HUES64 (cell line): ENCODE results near the gene RAB39A.

Experiments used
- H3K27ac ChIP-seq: 2 replicates; pipeline ENCODE4 v1.7.0; 2013; ENCODE audit warnings: low read depth, low read length, inconsistent platforms
- H3K27me3 ChIP-seq: 2 replicates; pipeline ENCODE4 v1.6.1; 2013; ENCODE audit warnings: mild to moderate bottlenecking, low read length; ENCODE audit not compliant: insufficient read depth
- H3K36me3 ChIP-seq: 2 replicates; pipeline ENCODE4 v1.6.1; 2013; ENCODE audit warnings: mild to moderate bottlenecking, low read length; ENCODE audit not compliant: insufficient read depth
- H3K4me1 ChIP-seq: 2 replicates; pipeline ENCODE4 v1.6.1; 2013; ENCODE audit warnings: mild to moderate bottlenecking, low read length, moderate library complexity; ENCODE audit not compliant: insufficient read depth
- H3K4me3 ChIP-seq: 2 replicates; pipeline ENCODE4 v1.5.1; 2013; ENCODE audit warnings: mild to moderate bottlenecking, low read length, moderate library complexity
- H3K9ac ChIP-seq: 2 replicates; pipeline ENCODE4 v1.6.1; 2013; ENCODE audit warnings: mild to moderate bottlenecking, low read depth, low read length
- H3K9me3 ChIP-seq: 2 replicates; pipeline ENCODE4 v1.6.1; 2013; ENCODE audit warnings: low read depth, low read length; ENCODE audit not compliant: insufficient read depth
- WGBS: fragments of 150-250, 120-280 bp; methylation state at CpG from one replicate; pipeline ENCODE4 v1.1.7; 2013; ENCODE audit warnings: missing lambda C conversion rate; 5-methylcytosine and 5-hydroxymethylcytosine counted together

RAB39A gene

DNA sequence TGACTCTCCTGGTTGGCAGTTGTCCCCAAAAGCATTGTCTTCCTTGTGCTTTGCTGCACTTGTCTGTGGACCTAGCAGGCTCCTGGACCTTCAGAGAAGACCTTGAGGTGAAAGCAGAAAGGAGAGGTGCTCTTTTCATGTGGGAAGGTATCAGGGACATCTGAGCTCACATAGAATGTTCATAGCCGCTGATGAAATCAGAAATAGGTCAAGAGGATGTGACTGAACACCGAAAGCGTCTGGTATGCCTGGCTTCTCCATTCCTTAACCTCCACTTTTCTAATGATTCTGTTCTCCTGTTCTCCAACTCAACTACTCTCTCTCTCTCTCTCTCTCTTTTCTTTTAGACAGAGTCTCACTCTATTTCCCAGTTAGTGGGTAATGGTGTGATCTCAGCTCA is 74.2 kb downstream of the RAB39A start:
- no peaks in the 10 kb centered on the region for H3K36me3 ChIP-seq
- H3K27ac ChIP-seq = no peak overlapping the region
- 94% methylated on average over 3 of the region's 3 CpGs for WGBS
- no peak overlapping the region for H3K9ac ChIP-seq
- H3K4me1 ChIP-seq = peaks cover 3% of the 10 kb centered on the region; the same call in 1 of the 2 replicates
- H3K27me3 ChIP-seq = no peaks in the 10 kb centered on the region
- H3K9me3 ChIP-seq = no peaks in the 10 kb centered on the region
- H3K4me3 ChIP-seq = no peak overlapping the region

GRCh38 chr11:108003623-108004022 is 75.4 kb downstream of the RAB39A start:
- Histone ChIP-seq H3K27me3 (no peaks in the 10 kb centered on the region), H3K36me3 (no peaks in the 10 kb centered on the region), H3K27ac (no peak overlapping the region), H3K9ac (no peak overlapping the region), H3K4me3 (no peak overlapping the region), H3K9me3 (no peaks in the 10 kb centered on the region), H3K4me1 (peaks cover 3% of the 10 kb centered on the region; the same call in 1 of the 2 replicates)
- WGBS = 90% methylated on average over 5 of the region's 5 CpGs

- Histone ChIP-seq H3K9ac (no peak overlapping the region), H3K9me3 (no peaks in the 10 kb centered on the region), H3K36me3 (no peaks in the 10 kb centered on the region), H3K27ac (no peak overlapping the region), H3K4me3 (no peak overlapping the region), H3K4me1 (peaks cover 17% of the 10 kb centered on the region; the same call in 1 of the 2 replicates), H3K27me3 (no peaks in the 10 kb centered on the region)
- 95% methylated on average over 18 of the region's 18 CpGs for WGBS
These were observed 79.6 kb downstream of the RAB39A start for GRCh38 chr11:108007819-108008218.

- H3K27ac ChIP-seq = peak within 1 kb of the TSS; percentile 85
- H3K27me3 ChIP-seq = no peaks in the 10 kb centered on the region
- peak within 1 kb of the TSS; percentile 99 for H3K9ac ChIP-seq
- no peaks in the 10 kb centered on the region for H3K9me3 ChIP-seq
- H3K36me3 ChIP-seq = no peaks in the 10 kb centered on the region
- H3K4me1 ChIP-seq = peaks cover 17% of the 10 kb centered on the region
- under 1% methylated on average over 72 of the region's 72 CpGs for WGBS
- peak within 1 kb of the TSS; percentile 92 for H3K4me3 ChIP-seq
These were observed 80.6 kb downstream of the RAB39A start, which contains the start of gene CUL5 for GRCh38 chr11:108008656-108009496. Gene CUL5, plus strand, starts transcription at chr11:108008898. Its CDS starts 451 bp downstream, at chr11:108009349.

DNA sequence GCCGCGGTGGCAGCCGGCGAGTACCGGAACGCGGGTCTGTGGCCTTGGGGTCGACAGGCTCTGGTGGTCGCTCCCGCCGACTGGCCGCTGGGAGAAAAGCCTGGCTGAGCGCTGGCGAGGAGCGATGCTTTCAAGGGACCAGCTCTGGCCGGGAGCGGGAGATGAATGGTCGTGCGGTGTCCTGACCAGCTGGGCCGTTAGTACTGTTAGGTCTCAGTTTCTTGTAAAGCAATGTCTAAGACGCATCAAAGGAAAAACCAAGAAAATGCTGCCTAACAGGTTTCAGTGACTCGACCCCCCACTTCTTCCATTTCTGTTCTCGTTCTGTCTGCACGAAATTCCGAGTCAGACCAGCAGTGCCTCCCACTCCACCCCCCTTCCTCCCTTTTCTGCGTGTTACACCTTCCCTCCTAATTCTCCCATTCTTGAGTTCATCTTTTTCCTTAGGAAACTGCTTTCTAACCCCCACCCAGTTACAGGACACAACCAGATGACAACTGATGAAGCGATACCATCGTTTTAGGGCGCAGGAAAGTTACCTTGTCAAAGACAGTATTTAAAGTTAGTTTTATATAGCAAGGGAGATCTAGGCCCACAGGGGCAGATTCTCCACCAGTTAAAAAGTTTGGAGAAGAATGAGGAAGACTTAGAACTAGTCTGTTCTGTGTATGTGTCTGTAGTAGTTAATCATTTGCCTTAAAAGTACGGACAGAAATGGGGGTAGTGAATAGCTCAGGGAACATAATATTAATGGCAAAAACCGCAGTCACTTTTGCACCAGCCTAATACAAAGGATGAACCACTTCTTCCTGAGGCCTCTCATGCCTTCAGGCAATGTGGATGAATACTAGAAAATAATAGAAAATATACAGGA is 81.5 kb downstream of the RAB39A start:
- Histone ChIP-seq H3K27ac (peak overlapping the region; percentile 85), H3K9ac (peak overlapping the region; percentile 99), H3K4me1 (peaks cover 24% of the 10 kb centered on the region), H3K36me3 (no peaks in the 10 kb centered on the region), H3K9me3 (no peaks in the 10 kb centered on the region), H3K4me3 (peak overlapping the region; percentile 92), H3K27me3 (no peaks in the 10 kb centered on the region)
- WGBS = 4% methylated on average over 31 of the region's 31 CpGs

- no peak overlapping the region for H3K9ac ChIP-seq
- no peaks in the 10 kb centered on the region for H3K36me3 ChIP-seq
- H3K4me1 ChIP-seq = peaks cover 24% of the 10 kb centered on the region
- H3K27ac ChIP-seq = no peak overlapping the region
- WGBS = 95% methylated on average over 4 of the region's 5 CpGs
- H3K4me3 ChIP-seq = no peak overlapping the region
- no peaks in the 10 kb centered on the region for H3K27me3 ChIP-seq
- H3K9me3 ChIP-seq = no peaks in the 10 kb centered on the region
These were observed 84.0 kb downstream of the RAB39A start for GRCh38 chr11:108012139-108012725.
